HG02759 (cell line): ENCODE data around the gene CNTN1.

Experiments
- ATAC-seq: cut with Tn5 transposase; IDR thresholded peaks from one replicate; pipeline ENCODE4 v1.9.1; 2021; ENCODE audit warnings: mild to moderate bottlenecking, moderate library complexity; ENCODE audit not compliant: unreplicated experiment

CNTN1 gene

GRCh38 chr12:40768125-40768864, 76.1 kb downstream of the CNTN1 start:
- ATAC-seq: no peak

GRCh38 chr12:40769846-40770245, 77.6 kb downstream of the CNTN1 start:
- ATAC-seq: no peak

GRCh38 chr12:40770781-40771180, 78.5 kb downstream of the CNTN1 start:
- no peak for ATAC-seq

GRCh38 chr12:40775661-40776060, 83.4 kb downstream of the CNTN1 start:
- no peak for ATAC-seq

- no peak for ATAC-seq
These were observed 91.9 kb downstream of the CNTN1 start for GRCh38 chr12:40784102-40784501.

- ATAC-seq: no peak
These were observed 96.0 kb downstream of the CNTN1 start for GRCh38 chr12:40788276-40788675.

- no peak for ATAC-seq
These were observed 100.7 kb downstream of the CNTN1 start for GRCh38 chr12:40792792-40793386.

GRCh38 chr12:40793471-40793870, 101.2 kb downstream of the CNTN1 start:
- no peak for ATAC-seq

GRCh38 chr12:40794087-40794486, 101.8 kb downstream of the CNTN1 start:
- ATAC-seq: no peak

- no peak for ATAC-seq
These were observed 108.8 kb downstream of the CNTN1 start for GRCh38 chr12:40801082-40801481.

GRCh38 chr12:40801861-40802260, 109.6 kb downstream of the CNTN1 start:
- ATAC-seq: no peak

GRCh38 chr12:40802656-40803055, 110.4 kb downstream of the CNTN1 start:
- ATAC-seq: no peak

GRCh38 chr12:40819436-40820108, 127.3 kb downstream of the CNTN1 start:
- no peak for ATAC-seq

- ATAC-seq: no peak
These were observed 128.7 kb downstream of the CNTN1 start for GRCh38 chr12:40820794-40821484.

GRCh38 chr12:40825156-40825555, 132.9 kb downstream of the CNTN1 start:
- ATAC-seq: no peak

- ATAC-seq: no peak
These were observed 135.7 kb downstream of the CNTN1 start for GRCh38 chr12:40827683-40828592.

GRCh38 chr12:40828593-40828990, 136.4 kb downstream of the CNTN1 start:
- no peak for ATAC-seq

- no peak for ATAC-seq
These were observed 137.5 kb downstream of the CNTN1 start for GRCh38 chr12:40829738-40830144.

GRCh38 chr12:40831916-40832315, 139.7 kb downstream of the CNTN1 start:
- ATAC-seq: no peak

- no peak for ATAC-seq
These were observed 140.4 kb downstream of the CNTN1 start for GRCh38 chr12:40832668-40833067.
